BJ (cell line): ENCODE data around the gene CYP24A1. TPM values are rescaled to one million over a fixed set of nuclear protein-coding genes. Genes with fewer than 3 reads are reported as not detected.
"Not testable (repeated sequence)": the region's sequence is repeated elsewhere in the genome, so short reads cannot be mapped to it uniquely, and the experiment has no call there.

Experiments
- CTCF ChIA-PET: fragments of 350-600 bp; formaldehyde crosslinking; extraction: SDS; loops from one replicate; lab custom pipeline; 2021; ENCODE audit warnings: antibody characterized with exemption, inconsistent platforms; lab: Yijun Ruan, JAX
- POLR2A ChIA-PET: fragments of 300-600 bp; sonication (Branson Sonifier 250); formaldehyde crosslinking; extraction: SDS; loops from one replicate; lab custom pipeline; 2021; ENCODE audit warnings: antibody characterized with exemption; lab: Charles Lee
- DNase-seq: peaks from one replicate; pipeline ENCODE4 v3.0.0-alpha.2; 2011; ENCODE audit warnings: low read depth
- H3K27me3 ChIP-seq: 2 replicates; pipeline ENCODE4 v1.6.0; 2011; ENCODE audit warnings: low read length; ENCODE audit not compliant: control insufficient read depth, insufficient read depth
- H3K36me3 ChIP-seq: 2 replicates; pipeline ENCODE4 v1.5.1; 2011; ENCODE audit warnings: low read length; ENCODE audit not compliant: control insufficient read depth, insufficient read depth
- H3K4me3 ChIP-seq: 2 replicates; pipeline ENCODE4 v1.5.1; 2011; ENCODE audit warnings: low read depth, mild to moderate bottlenecking, control low read depth, low read length
- CTCF ChIP-seq: IDR thresholded peaks from 2 replicates; pipeline ENCODE4 v1.5.1; 2011; ENCODE audit warnings: low read depth, mild to moderate bottlenecking, control low read depth, inconsistent platforms, low read length, moderate library complexity; ENCODE audit not compliant: insufficient read depth
- polyA plus RNA-seq: library from polyadenylated mRNA; depleted of rRNA; stranded (reverse); fragments of >200 nt; gene quantifications from 2 replicates; pipeline ENCODE4 v1.2.3, GENCODE V29; 2011

CYP24A1 gene
- polyA plus RNA-seq, 1 experiment, result 0.10 TPM

GRCh38 chr20:54127855-54128574, 45.8 kb downstream of the CYP24A1 start:
- Histone ChIP-seq H3K27me3 (no peaks in the 10 kb centered on the region), H3K36me3 (no peaks in the 10 kb centered on the region), H3K4me3 (no peak overlapping the region)
- no peak for TF ChIP-seq CTCF
- CTCF ChIA-PET, result interaction anchor here (0.6 kb wide), 1 partner anchor 44 kb away, joined by 3 read pairs; no protein-coding TSS in a partner anchor
- no peak for DNase-seq
- POLR2A ChIA-PET, result no interaction called here

- POLR2A ChIA-PET, result no interaction called here
- no peak for DNase-seq
- H3K36me3 ChIP-seq, result no peaks in the 10 kb centered on the region
- H3K4me3 ChIP-seq, result no peak overlapping the region
- no peak for TF ChIP-seq CTCF
- H3K27me3 ChIP-seq, result no peaks in the 10 kb centered on the region
- CTCF ChIA-PET, result no interaction called here
These were observed 46.8 kb downstream of the CYP24A1 start for GRCh38 chr20:54126806-54127655.

GRCh38 chr20:54126328-54126727, 47.5 kb downstream of the CYP24A1 start:
- POLR2A ChIA-PET, H3K27me3 ChIP-seq, DNase-seq, H3K36me3 ChIP-seq, H3K4me3 ChIP-seq: not testable (repeated sequence)
- CTCF ChIA-PET, result interaction anchor here (1.1 to 1.7 kb wide), 2 partner anchors 23 to 71 kb away, joined by 3 to 4 read pairs; no protein-coding TSS in a partner anchor

GRCh38 chr20:54123587-54124180, 50.1 kb downstream of the CYP24A1 start:
- DNase-seq, result peak; percentile 92
- ChIA-PET POLR2A (no interaction called here), CTCF (interaction anchor here (0.8 to 1.3 kb wide), 3 partner anchors 14 to 73 kb away, joined by 3 to 4 read pairs (median 3); no protein-coding TSS in a partner anchor)
- H3K4me3 ChIP-seq, result no peak overlapping the region
- TF ChIP-seq CTCF, result no peak
- H3K27me3 ChIP-seq, result no peaks in the 10 kb centered on the region
- no peaks in the 10 kb centered on the region for H3K36me3 ChIP-seq

- Histone ChIP-seq H3K36me3 (no peaks in the 10 kb centered on the region), H3K4me3 (no peak overlapping the region), H3K27me3 (no peaks in the 10 kb centered on the region)
- ChIA-PET POLR2A (no interaction called here), CTCF (interaction anchor here (0.8 to 1.3 kb wide), 3 partner anchors 13 to 74 kb away, joined by 3 to 4 read pairs (median 3); no protein-coding TSS in a partner anchor)
- no peak for DNase-seq
- TF ChIP-seq CTCF, result no peak
These were observed 50.9 kb downstream of the CYP24A1 start for GRCh38 chr20:54122681-54123586.
